GM12878 (cell line): ENCODE data around the gene UNC93A. TPM values are rescaled to one million over a fixed set of nuclear protein-coding genes. Genes with fewer than 3 reads are reported as not detected.
A peak's percentile ranks its signal among the peaks of the same experiment; 100 is the strongest.
"Not testable (repeated sequence)": the region's sequence is repeated elsewhere in the genome, so short reads cannot be mapped to it uniquely, and the experiment has no call there.

Source experiments
- ATAC-seq: fragments of 200-7000 bp; cut with Tn5 transposase; 3 replicates; pipeline ENCODE4 v1.9.1; 2020; ENCODE audit warnings: mild to moderate bottlenecking, moderate library complexity
- BruUV-seq: library from RNA; stranded (reverse); fragments of 400-500 nt; replicated peaks from 2 replicates; lab custom pipeline; 2021; lab: Mats Ljungman, UMichigan
- CTCF ChIA-PET: fragments of 300-600 bp; sonication (Branson Sonifier 250); formaldehyde crosslinking; extraction: SDS; loops from one replicate; lab custom pipeline; 2021; ENCODE audit warnings: inconsistent platforms; lab: Yijun Ruan, JAX
- POLR2A ChIA-PET: fragments of 350-600 bp; formaldehyde crosslinking; extraction: SDS; loops from one replicate; lab custom pipeline; 2021; ENCODE audit warnings: inconsistent platforms; lab: Charles Lee
- RAD21 ChIA-PET: fragments of 300-600 bp; sonication (Branson Sonifier 250); formaldehyde crosslinking; loops from one replicate; lab custom pipeline; 2023; ENCODE audit warnings: antibody characterized with exemption; ENCODE audit not compliant: unreplicated experiment; lab: Charles Lee
- SMC1A ChIA-PET: fragments of 300-600 bp; sonication (Branson Sonifier 250); formaldehyde crosslinking; loops from one replicate; lab custom pipeline; 2023; ENCODE audit not compliant: unreplicated experiment, uncharacterized antibody; lab: Charles Lee
- DNase-seq: peaks from one replicate; pipeline ENCODE4 v3.0.0-alpha.2; 2011; ENCODE audit warnings: low read depth, low spot score
- FAIRE-seq: peaks from 3 replicates; lab custom pipeline; 2011; peaks lifted over from hg19 to GRCh38; lab: Jason Lieb, UNC
- H2AFZ ChIP-seq: 2 replicates; pipeline ENCODE4 v1.6.0; 2011; ENCODE audit warnings: low read depth, low read length, control low read depth; ENCODE audit not compliant: control insufficient read depth
- H3K27ac ChIP-seq: 2 replicates; pipeline ENCODE4 v1.5.1; 2011; ENCODE audit warnings: control low read depth; ENCODE audit not compliant: control insufficient read depth, insufficient read depth
- H3K27me3 ChIP-seq, 2 experiments: replicated peaks in 1 of 2; 2 replicates each; pipeline versions ENCODE4 v1.6.0 to v1.6.1; 2011; ENCODE audit warnings: low read length in 1 of 2; ENCODE audit not compliant: control insufficient read depth in 2 of 2, insufficient read depth in 2 of 2
- H3K36me3 ChIP-seq, 2 experiments: 2 replicates each; pipeline ENCODE4 v1.5.1; 2011; ENCODE audit warnings: low read length in 1 of 2; ENCODE audit not compliant: control insufficient read depth in 2 of 2, insufficient read depth in 2 of 2
- H3K4me1 ChIP-seq: 2 replicates; pipeline ENCODE4 v1.6.1; 2011; ENCODE audit warnings: mild to moderate bottlenecking, low read length, moderate library complexity, mixed read lengths; ENCODE audit not compliant: control insufficient read depth, insufficient read depth
- H3K4me2 ChIP-seq: 2 replicates; pipeline ENCODE4 v1.6.0; 2011; ENCODE audit warnings: control low read depth; ENCODE audit not compliant: control insufficient read depth, insufficient read depth
- H3K4me3 ChIP-seq: fragments of 200-600 bp; sonication (generic); 2 replicates; pipeline ENCODE4 v1.5.1; 2016
- H3K79me2 ChIP-seq: 2 replicates; pipeline ENCODE4 v1.6.0; 2011; ENCODE audit warnings: low read length; ENCODE audit not compliant: control insufficient read depth, insufficient read depth
- H3K9ac ChIP-seq: 2 replicates; pipeline ENCODE4 v1.8.0; 2011; ENCODE audit warnings: low read length, control low read depth, mixed read lengths; ENCODE audit not compliant: control insufficient read depth, insufficient read depth
- H3K9me3 ChIP-seq: replicated peaks from 3 replicates; pipeline ENCODE4 v1.5.1; 2011; ENCODE audit warnings: mild to moderate bottlenecking, low read length; ENCODE audit not compliant: control insufficient read depth, insufficient read depth
- H4K20me1 ChIP-seq: 2 replicates; pipeline ENCODE4 v1.6.0; 2011; ENCODE audit not compliant: control insufficient read depth, insufficient read depth
- ATF3 ChIP-seq: IDR thresholded peaks from 2 replicates; pipeline ENCODE4 v1.6.1; 2011; ENCODE audit warnings: low read depth, mild to moderate bottlenecking, low read length, moderate library complexity, borderline replicate concordance; ENCODE audit errors: extremely low read depth
- CREM ChIP-seq: IDR thresholded peaks from 2 replicates; pipeline ENCODE4 v1.6.1; 2014; ENCODE audit warnings: antibody characterized with exemption, low read depth
- HDAC2 ChIP-seq: fragments of 200-600 bp; sonication (generic); IDR thresholded peaks from 2 replicates; pipeline ENCODE4 v1.6.1; 2017
- KLF5 ChIP-seq: fragments of 450-650 bp; IDR thresholded peaks from 2 replicates; pipeline ENCODE4 v1.6.1; 2014; ENCODE audit warnings: mild to moderate bottlenecking; ENCODE audit not compliant: partially characterized antibody
- PAX8 ChIP-seq: fragments of 450-650 bp; IDR thresholded peaks from 2 replicates; pipeline ENCODE4 v1.6.1; 2017; ENCODE audit warnings: mild to moderate bottlenecking, moderate library complexity
- PBX3 ChIP-seq: IDR thresholded peaks from 2 replicates; pipeline ENCODE4 v1.6.1; 2011; ENCODE audit warnings: mild to moderate bottlenecking, low read depth, low read length, moderate library complexity; ENCODE audit not compliant: insufficient replicate concordance
- POU2F2 ChIP-seq: IDR thresholded peaks from 3 replicates; pipeline ENCODE4 v1.6.1; 2011; ENCODE audit warnings: low read depth, mild to moderate bottlenecking, low read length, borderline replicate concordance
- RAD21 ChIP-seq: IDR thresholded peaks from 2 replicates; pipeline ENCODE4 v1.6.1; 2011; ENCODE audit warnings: mild to moderate bottlenecking, low read depth, low read length, moderate library complexity; ENCODE audit not compliant: insufficient read depth
- RFX5 ChIP-seq: IDR thresholded peaks from 2 replicates; pipeline ENCODE4 v1.6.1; 2011; ENCODE audit warnings: low read depth, low read length, improper control_type of control experiment
- WGBS: methylation state at CpG from one replicate; pipeline ENCODE4 v1.1.6; 2016; ENCODE audit warnings: low lambda C conversion rate; ENCODE audit not compliant: insufficient replicate concordance, insufficient coverage; ENCODE audit errors: missing lambda C conversion rate; 5-methylcytosine and 5-hydroxymethylcytosine counted together
- in situ Hi-C: fragments of 300-500 bp; cut with MboI; formaldehyde crosslinking; loops from 9 replicates; pipeline ENCODE4 v1.14.3; 2018; ENCODE audit warnings: mixed read lengths
- intact Hi-C: fragments of 100-400 bp; cut with micrococcal nuclease; formaldehyde crosslinking; loops from one replicate; pipeline ENCODE4 v1.14.2; 2022; ENCODE audit not compliant: unreplicated experiment
- polyA plus RNA-seq, 11 experiments: library from polyadenylated mRNA; depleted of rRNA in 4 of 11; unstranded in 6 of 11; stranded (reverse) in 5 of 11; fragments of >200 nt; fragmentation: Nextera tagmentation in 4 of 11; fragmentation: Illumina TruSeq in 1 of 11; extraction: Ambion mirVana in 4 of 11; extraction: Trizol in 1 of 11; gene quantifications; 1 replicate in 1 of 11; 2 replicates in 10 of 11; pipeline versions ENCODE4 v1.2.1 to v1.2.3, GENCODE V29; 2011 to 2016; ENCODE audit warnings: inconsistent platforms in 2 of 11, missing spikeins in 2 of 11, low read depth in 1 of 11
- total RNA-seq, 4 experiments: library from RNA; depleted of rRNA in 3 of 4; stranded (reverse); fragments of >200 nt in 3 of 4; fragmentation: Illumina TruSeq in 1 of 4; extraction: Trizol in 1 of 4; gene quantifications; 2 replicates each; pipeline versions ENCODE4 v1.2.1 to v1.2.3, GENCODE V29; 2013 to 2021

Gene UNC93A
- total and polyA plus RNA-seq, 10 of the 15 experiments (the other 5 are each of a cell fraction or from before 2014, with no cell fraction given), result 0.37 TPM; not detected in 9

GRCh38 chr6:167290786-167291622 is at the start of gene UNC93A (continued):
- TF ChIP-seq PBX3, result no peak
- TF ChIP-seq RFX5, result no peak
- no peak for TF ChIP-seq HDAC2
- no peak for TF ChIP-seq POU2F2
- TF ChIP-seq ATF3, result no peak
- TF ChIP-seq KLF5, result no peak
- no peak for TF ChIP-seq RAD21
- no peak for TF ChIP-seq PAX8
- no peak for TF ChIP-seq CREM

GRCh38 chr6:167241321-167242134 is 49.6 kb upstream of the UNC93A start:
- BruUV-seq, SMC1A ChIA-PET: not testable (repeated sequence)

GRCh38 chr6:167242135-167242506 is 49.0 kb upstream of the UNC93A start:
- in situ Hi-C loops, BruUV-seq, H3K9ac ChIP-seq, H3K4me2 ChIP-seq, POLR2A ChIA-PET, CTCF ChIA-PET, SMC1A ChIA-PET, H3K36me3 ChIP-seq, H2AFZ ChIP-seq, H3K4me3 ChIP-seq, H3K79me2 ChIP-seq, H3K4me1 ChIP-seq, intact Hi-C loops, DNase-seq, H4K20me1 ChIP-seq, H3K27ac ChIP-seq, RAD21 ChIA-PET, H3K9me3 ChIP-seq, H3K27me3 ChIP-seq, ATAC-seq: not testable (repeated sequence)
- FAIRE-seq, result peak; percentile 54
- WGBS, result 0% methylated on average over 1 of the region's 7 CpGs

More at GRCh38 chr6:167241321-167242134, 49.6 kb upstream of the UNC93A start:
- H3K9ac ChIP-seq, H4K20me1 ChIP-seq, H2AFZ ChIP-seq, H3K9me3 ChIP-seq, H3K4me1 ChIP-seq, H3K4me3 ChIP-seq, in situ Hi-C loops, ATAC-seq, RAD21 ChIA-PET, intact Hi-C loops, H3K27ac ChIP-seq, H3K36me3 ChIP-seq, FAIRE-seq, H3K79me2 ChIP-seq, CTCF ChIA-PET, DNase-seq, POLR2A ChIA-PET, H3K4me2 ChIP-seq, H3K27me3 ChIP-seq: not testable (repeated sequence)
- WGBS, result 46% methylated on average over 29 of the region's 30 CpGs
